Activated T-helper 17 cell treated with anti-CD3 and anti-CD28 coated beads, Interleukin-2, amount 50 U/mL, for 72 hours (primary cell): ENCODE data around the gene ELOVL3. TPM values are rescaled to one million over a fixed set of nuclear protein-coding genes. Genes with fewer than 3 reads are reported as not detected.
"Not testable (repeated sequence)": the region's sequence is repeated elsewhere in the genome, so short reads cannot be mapped to it uniquely, and the experiment has no call there.

Experiments used
- ATAC-seq: fragments of 150-1000 bp; cut with Tn5 transposase; replicated peaks from 2 replicates; pipeline ENCODE4 v1.10.0; 2021; ENCODE audit warnings: mild to moderate bottlenecking, moderate library complexity
- H3K27ac Mint-ChIP-seq: one replicate; pipeline ENCODE4 v1.8.0; 2022; ENCODE audit warnings: mixed read lengths
- H3K27me3 Mint-ChIP-seq: one replicate; pipeline ENCODE4 v1.8.0; 2022; ENCODE audit warnings: mixed read lengths
- H3K36me3 Mint-ChIP-seq: one replicate; pipeline ENCODE4 v1.8.0; 2022; ENCODE audit warnings: low read depth, mild to moderate bottlenecking, mixed read lengths
- H3K4me1 Mint-ChIP-seq: one replicate; pipeline ENCODE4 v1.8.0; 2022; ENCODE audit warnings: mixed read lengths
- H3K4me3 Mint-ChIP-seq: one replicate; pipeline ENCODE4 v1.8.0; 2022; ENCODE audit warnings: mild to moderate bottlenecking, mixed read lengths
- H3K9me3 Mint-ChIP-seq: one replicate; pipeline ENCODE4 v1.8.0; 2022; ENCODE audit warnings: mixed read lengths
- total RNA-seq, 2 donors: library from RNA; stranded (reverse); gene quantifications; one replicate each; pipeline ENCODE4 v1.2.3, GENCODE V29; 2022

Gene ELOVL3, protein sequence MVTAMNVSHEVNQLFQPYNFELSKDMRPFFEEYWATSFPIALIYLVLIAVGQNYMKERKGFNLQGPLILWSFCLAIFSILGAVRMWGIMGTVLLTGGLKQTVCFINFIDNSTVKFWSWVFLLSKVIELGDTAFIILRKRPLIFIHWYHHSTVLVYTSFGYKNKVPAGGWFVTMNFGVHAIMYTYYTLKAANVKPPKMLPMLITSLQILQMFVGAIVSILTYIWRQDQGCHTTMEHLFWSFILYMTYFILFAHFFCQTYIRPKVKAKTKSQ
- total RNA-seq: under 1 TPM; 0.24 to 0.32 TPM

DNA sequence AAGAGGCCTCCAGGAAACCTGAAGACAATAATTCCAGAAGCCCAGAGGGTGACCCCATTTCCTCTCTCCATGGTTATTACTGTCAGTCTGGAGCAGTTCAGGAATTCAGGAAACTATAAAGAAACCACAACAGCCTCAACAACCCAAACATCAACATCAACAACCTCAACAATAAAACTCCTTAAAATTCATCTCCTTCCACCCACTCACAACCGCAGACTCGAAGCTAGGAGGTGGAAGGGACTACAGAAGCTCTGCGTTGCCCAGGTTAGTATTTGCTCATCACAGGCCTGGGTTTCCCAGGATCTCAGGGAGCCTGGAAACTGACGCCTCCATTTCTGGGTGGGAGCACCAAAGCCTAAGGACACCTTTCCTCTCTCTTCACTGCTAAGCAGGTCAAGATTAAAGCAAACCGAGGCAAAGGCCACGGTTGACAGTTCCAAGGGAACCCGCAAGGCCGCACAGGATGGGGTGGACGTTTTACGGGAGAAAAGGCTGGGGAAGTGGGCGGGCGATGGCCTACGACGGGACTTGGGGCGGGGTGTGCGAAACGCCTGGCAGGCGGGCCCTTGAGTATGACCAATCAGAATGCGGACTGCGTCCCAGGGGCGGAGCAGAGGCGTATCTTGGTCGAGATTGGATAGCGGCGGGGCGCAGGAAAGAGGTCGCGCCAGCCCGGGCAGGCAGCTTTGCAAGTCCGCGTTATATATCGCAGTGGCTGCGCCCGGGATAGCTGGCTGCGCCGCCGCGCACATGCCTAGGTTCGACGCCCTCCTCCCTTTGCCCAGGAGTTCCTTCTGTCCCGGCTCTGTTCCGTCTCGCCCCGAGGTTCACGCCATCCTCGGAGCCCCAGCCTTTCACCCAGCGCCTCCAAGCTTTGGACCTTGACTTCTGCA, at the start of gene ELOVL3:
Gene ELOVL3 (plus strand): TSS at position 654 of the 896 bp plus-strand sequence. CDS start 250 bp downstream, outside the sequence.
- Mint-ChIP-seq H3K36me3 (no peaks in the 10 kb centered on the region), H3K4me3 (peak within 1 kb of the TSS; percentile 84), H3K27ac (peak within 1 kb of the TSS; percentile 66), H3K9me3 (no peaks in the 10 kb centered on the region), H3K27me3 (peaks cover 23% of the 10 kb centered on the region), H3K4me1 (peaks cover 10% of the 10 kb centered on the region)
- ATAC-seq: peak; percentile 92

DNA sequence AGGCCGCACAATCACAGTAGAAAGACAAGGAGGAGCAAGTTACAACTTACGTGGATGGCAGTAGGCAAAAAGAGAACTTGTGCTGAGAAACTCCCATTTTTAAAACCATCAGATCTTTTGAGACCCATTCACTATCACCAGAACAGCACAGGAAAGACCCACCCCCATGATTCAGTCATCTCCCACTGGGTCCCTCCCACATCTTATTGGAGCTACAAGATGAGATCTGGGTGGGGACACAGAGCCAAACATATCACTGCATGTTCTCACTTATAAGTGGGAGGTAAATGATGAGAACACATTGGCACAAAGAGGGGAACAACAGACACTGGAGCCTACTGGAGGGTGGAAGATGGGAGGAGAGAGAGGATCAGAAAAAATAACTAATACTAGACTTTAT, 41.5 kb upstream of the ELOVL3 start:
- peaks cover 4% of the 10 kb centered on the region for H3K4me1 Mint-ChIP-seq
- ATAC-seq: no peak
- H3K27ac Mint-ChIP-seq: no peak overlapping the region

DNA sequence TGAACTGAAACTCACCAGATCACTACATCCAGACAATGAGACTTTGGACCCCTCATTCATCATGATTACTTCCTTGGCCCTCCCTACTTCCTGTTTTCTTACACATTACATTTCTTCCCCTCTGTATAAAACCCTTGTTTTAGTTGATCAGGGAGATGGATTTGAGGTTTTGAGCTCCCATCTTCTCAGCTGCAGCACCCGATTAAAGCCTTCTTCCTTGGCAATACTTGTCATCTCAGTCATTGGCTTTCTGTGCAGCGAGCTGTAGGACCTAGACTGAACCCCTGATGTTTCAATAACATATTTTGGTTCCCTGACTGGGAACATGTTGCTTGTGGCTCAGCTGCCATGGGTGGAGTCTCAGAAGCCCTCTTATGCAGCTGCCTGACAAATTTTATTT, 40.8 kb upstream of the ELOVL3 start:
- H3K4me1 Mint-ChIP-seq: peaks cover 4% of the 10 kb centered on the region
- H3K27ac Mint-ChIP-seq: no peak overlapping the region
- no peaks in the 10 kb centered on the region for H3K36me3 Mint-ChIP-seq
- no peak for ATAC-seq
- H3K4me3 Mint-ChIP-seq: no peak overlapping the region
- H3K9me3 Mint-ChIP-seq: no peaks in the 10 kb centered on the region
- H3K27me3 Mint-ChIP-seq: peaks cover 4% of the 10 kb centered on the region

More for the DNA sequence above, 41.5 kb upstream of the ELOVL3 start:
- Mint-ChIP-seq H3K9me3 (no peaks in the 10 kb centered on the region), H3K4me3 (no peak overlapping the region), H3K36me3 (no peaks in the 10 kb centered on the region), H3K27me3 (peaks cover 4% of the 10 kb centered on the region)

DNA sequence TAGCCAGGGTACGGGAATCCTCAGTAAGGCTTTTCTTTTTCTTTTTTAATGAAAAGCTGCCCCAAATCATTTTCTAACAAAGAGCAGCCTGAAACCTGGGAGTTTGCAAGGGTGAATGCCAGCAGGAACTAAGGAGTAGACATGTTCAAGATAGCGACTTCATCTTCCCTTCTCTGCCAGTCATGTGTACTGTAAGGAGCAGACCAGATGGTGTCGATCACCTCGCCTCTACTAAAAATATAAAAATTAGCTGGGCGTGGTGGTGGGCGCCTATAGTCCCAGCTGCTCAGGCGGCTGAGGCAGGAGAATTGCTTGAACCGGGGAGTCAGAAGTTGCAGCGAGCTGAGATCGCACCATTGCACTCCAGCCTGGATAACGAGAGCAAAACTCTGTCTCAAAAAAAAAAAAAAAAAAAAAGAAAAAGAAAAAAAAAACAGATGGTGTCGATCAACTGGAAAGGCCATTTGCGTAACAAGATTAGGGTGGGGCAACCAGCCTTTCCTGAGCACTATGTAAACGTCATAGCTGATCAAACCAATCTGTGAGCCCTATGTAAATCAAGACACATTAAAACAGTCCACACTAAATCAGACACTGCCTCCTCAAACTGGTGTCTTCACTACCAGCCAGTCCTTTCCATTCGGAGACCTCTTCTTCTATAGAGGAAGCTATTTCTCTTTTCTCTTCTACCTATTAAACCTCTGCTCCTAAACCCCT, 40.1 kb upstream of the ELOVL3 start:
- Mint-ChIP-seq H3K4me1 (peaks cover 4% of the 10 kb centered on the region), H3K27ac (no peak overlapping the region), H3K9me3 (no peaks in the 10 kb centered on the region)

DNA sequence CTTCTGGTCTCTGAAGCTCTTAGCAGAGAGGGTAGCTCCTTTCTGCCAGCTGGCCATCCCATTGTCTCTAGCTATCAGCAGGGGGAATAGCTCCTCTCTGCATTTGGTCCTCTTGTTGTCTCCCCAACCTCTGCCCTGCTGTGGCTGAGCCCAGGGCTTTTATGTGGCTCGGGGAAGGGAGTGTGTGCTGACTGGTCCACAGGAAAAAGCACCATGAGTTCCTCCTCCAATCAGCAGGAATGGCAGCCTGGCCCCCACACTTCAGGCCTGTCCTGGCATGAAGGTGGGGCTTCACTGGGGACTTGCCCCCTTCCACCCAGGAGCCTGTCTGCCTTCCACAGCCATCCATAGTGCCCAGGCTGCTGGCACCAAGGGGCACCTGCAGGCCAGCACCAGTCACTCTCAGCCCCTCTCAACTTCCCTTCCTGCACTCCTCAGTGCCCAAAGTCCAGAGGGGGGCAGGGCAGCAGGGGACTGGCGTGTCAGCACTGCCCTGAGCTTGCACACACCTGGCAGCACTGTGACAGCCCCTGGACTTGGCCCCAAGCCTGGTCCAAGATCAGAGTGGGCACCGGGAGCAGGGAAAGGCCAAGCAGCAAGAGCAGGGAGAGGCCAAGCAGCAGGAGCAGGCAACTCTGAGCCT, 37.7 kb upstream of the ELOVL3 start:
- Mint-ChIP-seq H3K4me3 (peak overlapping the region; percentile 53), H3K27me3 (no peaks in the 10 kb centered on the region), H3K27ac (no peak overlapping the region), H3K9me3 (peaks cover 3% of the 10 kb centered on the region), H3K4me1 (peaks cover 4% of the 10 kb centered on the region), H3K36me3 (no peaks in the 10 kb centered on the region)
- ATAC-seq: no peak

More for the DNA sequence above, 40.1 kb upstream of the ELOVL3 start:
- no peak for ATAC-seq
- Mint-ChIP-seq H3K4me3 (no peak overlapping the region), H3K36me3 (no peaks in the 10 kb centered on the region), H3K27me3 (peaks cover under 1% of the 10 kb centered on the region)

DNA sequence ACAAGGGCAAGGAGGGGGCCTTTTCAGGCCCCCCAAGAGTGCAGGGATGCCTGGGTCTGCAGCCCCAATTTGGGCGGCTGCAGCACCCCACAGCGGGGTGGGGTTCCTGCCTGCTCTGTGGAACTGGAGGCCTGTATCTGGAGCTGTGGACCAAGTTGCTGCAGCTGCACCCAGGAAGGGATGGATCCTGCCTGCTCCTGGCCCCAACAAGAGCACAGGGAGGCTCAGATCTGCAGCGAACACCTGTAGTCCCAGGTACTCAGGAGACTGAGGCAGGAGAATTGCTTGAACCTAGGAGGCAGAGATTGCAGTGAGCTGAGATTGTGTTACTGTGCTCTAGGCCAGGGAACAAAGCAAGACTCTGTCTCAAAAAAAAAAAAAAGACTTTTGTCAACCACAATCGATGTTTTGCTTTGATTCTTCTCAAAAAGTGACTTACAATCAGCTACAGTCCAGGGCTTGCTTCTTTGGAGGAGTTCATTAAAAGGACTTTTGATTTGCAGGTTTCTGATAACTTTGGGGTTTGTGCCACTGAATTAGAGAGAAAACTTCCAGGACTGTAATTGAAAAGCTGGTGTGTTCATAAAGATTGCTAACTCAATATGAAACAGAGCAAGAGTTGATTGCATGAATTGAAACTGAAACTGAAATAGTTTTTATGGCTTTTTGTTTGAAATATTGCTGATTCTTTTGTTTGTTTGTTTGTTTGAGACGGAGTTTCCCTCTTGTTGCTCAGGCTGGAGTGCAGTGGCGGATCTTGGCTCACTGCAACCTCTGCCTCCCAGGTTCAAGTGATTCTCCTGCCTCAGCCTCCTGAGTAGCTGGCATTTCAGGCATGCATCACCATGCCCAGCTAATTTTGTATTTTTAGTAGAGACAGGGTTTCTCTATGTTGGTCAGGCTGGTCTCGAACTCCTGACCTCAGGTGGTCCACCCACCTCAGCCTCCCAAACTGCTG, 36.9 kb upstream of the ELOVL3 start:
- Mint-ChIP-seq H3K4me3 (peak overlapping the region; percentile 53), H3K27ac (peak overlapping the region; percentile 52)
- not testable (repeated sequence) for H3K36me3 Mint-ChIP-seq, H3K27me3 Mint-ChIP-seq, H3K4me1 Mint-ChIP-seq, H3K9me3 Mint-ChIP-seq
- ATAC-seq: peak; percentile 90

DNA sequence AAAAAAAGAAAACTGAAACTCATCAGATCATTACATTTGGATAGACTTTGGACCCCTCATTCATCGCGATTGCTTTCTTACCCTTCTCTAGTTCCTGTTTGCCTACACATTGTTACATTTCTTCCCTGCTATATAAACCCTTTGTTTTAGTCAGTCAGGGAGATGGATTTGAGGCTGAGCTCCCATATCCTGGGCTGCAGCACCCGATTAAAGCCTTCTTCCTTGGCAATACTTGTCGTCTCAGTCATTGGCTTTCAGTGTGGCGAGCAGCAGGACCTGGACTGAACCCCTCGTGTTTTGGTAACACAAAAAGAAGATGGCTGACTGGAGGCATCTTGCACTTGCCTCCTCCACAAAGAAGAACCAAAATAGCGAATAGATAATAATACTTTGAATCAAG, 34.1 kb upstream of the ELOVL3 start:
- Mint-ChIP-seq H3K4me1 (peaks cover 9% of the 10 kb centered on the region), H3K27me3 (peaks cover 3% of the 10 kb centered on the region), H3K27ac (no peak overlapping the region), H3K36me3 (no peaks in the 10 kb centered on the region), H3K9me3 (peaks cover 3% of the 10 kb centered on the region), H3K4me3 (no peak overlapping the region)
- no peak for ATAC-seq

DNA sequence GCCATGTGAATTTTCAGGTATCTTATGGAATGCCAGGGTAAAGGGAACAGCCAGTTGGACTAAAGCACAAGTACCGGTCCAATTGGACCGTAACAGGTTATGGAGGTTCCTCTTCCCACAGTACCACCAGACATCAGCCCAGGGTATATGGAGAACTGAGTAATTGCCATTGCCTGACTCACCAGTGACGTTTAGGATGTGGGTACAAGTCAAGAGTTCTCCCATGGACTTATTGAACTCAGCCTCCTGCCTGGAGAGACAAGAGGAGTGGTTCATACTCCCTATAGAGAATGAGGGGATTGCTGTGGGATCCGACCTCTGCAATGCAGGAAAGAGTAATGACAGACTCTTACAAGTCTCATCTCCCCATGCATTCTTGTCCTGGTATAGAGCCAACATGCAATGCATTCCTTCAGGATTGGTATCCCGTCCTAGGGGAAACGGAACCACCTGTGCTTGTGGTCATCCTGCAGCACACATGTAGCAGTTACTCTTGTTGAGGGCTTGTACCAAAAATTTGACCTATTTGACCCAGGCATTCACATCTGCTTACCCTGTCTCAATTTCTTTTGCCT, 30.7 kb upstream of the ELOVL3 start:
- Mint-ChIP-seq H3K36me3 (no peaks in the 10 kb centered on the region), H3K9me3 (peaks cover 3% of the 10 kb centered on the region), H3K27ac (no peak overlapping the region), H3K4me3 (no peak overlapping the region), H3K4me1 (peaks cover 8% of the 10 kb centered on the region), H3K27me3 (peaks cover 10% of the 10 kb centered on the region)
- ATAC-seq: peak; percentile 22

DNA sequence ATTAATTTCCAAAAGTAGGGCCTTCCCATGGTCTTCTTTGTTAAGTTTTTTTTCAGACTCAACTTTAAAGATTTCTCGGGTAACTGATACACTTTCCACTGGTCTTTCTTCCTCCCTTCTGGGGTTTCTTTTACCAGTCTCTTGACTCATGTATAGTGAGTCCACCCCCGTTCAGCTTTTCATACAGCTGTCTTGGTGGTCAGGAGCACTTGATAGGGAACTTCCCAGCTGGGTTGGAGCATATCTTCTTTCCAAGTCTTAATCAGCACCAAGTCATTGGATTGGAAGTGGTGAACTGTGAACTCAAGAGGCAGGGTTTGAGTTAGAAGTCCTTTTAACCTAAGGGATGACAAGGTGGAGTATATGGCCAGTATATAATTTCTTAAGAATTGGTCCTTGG, 29.2 kb upstream of the ELOVL3 start:
- H3K27me3 Mint-ChIP-seq: peaks cover 10% of the 10 kb centered on the region

DNA sequence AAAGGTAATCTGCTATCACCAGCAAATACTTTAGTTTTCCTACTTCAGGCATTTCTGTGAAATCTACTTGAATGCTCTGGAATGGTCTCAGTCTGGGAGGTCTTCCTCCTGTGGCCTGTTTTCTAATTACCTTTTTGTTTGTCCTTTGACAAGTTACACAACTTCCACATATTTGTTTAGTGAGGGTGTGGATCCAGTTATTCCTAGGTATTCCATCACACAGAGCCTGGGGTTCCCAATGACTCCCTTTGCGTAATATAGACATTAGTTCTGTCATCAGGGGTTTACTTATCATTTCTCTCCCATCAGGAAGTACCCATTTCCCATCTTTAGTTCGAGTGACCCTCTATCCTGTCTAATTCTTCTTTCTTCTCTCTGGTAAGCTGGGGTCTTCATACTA, 28.1 kb upstream of the ELOVL3 start:
- H3K4me1 Mint-ChIP-seq: peaks cover 8% of the 10 kb centered on the region
- peaks cover 10% of the 10 kb centered on the region for H3K27me3 Mint-ChIP-seq
- no peak overlapping the region for H3K27ac Mint-ChIP-seq
- H3K9me3 Mint-ChIP-seq: no peaks in the 10 kb centered on the region
- H3K36me3 Mint-ChIP-seq: no peaks in the 10 kb centered on the region
- no peak overlapping the region for H3K4me3 Mint-ChIP-seq
- no peak for ATAC-seq

More for the DNA sequence above, 29.2 kb upstream of the ELOVL3 start:
- Mint-ChIP-seq H3K36me3 (no peaks in the 10 kb centered on the region), H3K9me3 (peaks cover 3% of the 10 kb centered on the region), H3K27ac (peak overlapping the region; percentile 86), H3K4me3 (peak overlapping the region; percentile 46), H3K4me1 (peaks cover 8% of the 10 kb centered on the region)
- ATAC-seq: peak; percentile 99

DNA sequence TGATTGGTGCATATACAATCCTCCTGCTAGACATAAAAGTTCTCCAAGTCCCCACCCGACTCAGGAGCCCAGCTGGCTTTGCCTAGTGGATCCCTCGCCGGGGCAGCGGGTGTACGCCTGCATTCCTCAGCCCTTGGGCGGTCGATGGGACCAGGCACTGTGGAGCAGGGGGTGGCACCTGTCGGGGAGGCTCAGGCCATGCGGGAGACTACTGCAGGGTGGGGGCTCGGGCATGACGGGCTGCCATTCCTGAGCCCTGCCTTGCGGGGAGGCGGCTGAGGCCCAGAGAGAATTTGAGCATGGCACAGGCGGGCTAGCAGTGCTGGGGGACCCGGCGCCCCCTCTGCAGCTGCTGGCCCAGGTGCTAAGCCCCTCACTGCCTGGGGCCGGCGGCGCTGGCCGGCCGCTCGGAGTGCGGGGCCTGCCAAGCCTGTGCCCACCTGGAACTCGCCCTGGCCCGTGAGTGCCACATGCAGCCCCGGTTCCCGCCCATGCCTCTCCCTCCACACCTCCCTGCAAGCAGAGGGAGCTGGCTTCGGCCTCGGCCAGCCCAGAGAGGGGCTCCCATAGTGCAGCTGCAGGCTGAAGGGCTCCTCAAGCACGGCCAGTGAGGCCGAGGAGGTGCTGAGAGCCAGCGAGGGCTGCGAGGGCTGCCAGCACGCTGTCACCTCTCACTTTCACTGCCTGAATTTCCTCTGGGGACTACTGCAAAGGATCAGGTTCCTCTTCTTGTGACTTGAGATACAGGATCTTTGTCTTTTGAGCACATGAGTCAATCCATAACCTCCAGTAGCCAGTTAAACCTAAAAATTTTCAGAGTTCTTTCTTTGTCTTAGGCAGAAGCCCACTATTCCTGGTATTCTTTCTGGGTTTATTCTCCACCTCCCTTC, 25.1 kb upstream of the ELOVL3 start:
- H3K36me3 Mint-ChIP-seq: no peaks in the 10 kb centered on the region
- peaks cover 14% of the 10 kb centered on the region for H3K27me3 Mint-ChIP-seq
- peaks cover 8% of the 10 kb centered on the region for H3K4me1 Mint-ChIP-seq
- H3K4me3 Mint-ChIP-seq: no peak overlapping the region
- ATAC-seq: no peak
- H3K27ac Mint-ChIP-seq: no peak overlapping the region
- peaks cover 3% of the 10 kb centered on the region for H3K9me3 Mint-ChIP-seq

DNA sequence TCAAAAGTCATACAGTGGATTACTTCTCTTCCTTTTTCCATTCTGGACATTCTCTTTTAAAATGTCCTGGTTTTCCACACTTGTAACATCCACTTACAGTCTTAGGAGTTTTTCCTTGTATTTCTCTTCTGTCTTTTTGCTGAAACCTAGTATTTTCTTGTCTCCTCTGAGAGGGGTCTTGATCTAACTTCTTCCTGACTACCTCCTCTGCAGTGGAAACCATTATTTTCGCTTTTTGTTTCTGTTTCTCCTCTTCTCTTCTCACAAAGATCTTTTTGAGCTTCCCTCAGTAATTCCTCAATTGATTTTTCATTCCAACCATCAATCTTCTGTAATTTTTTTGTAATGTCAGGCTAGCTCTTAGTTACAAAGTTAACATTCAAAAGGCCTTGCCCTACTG, 23.7 kb upstream of the ELOVL3 start:
- no peaks in the 10 kb centered on the region for H3K4me1 Mint-ChIP-seq
- H3K27me3 Mint-ChIP-seq: peaks cover 9% of the 10 kb centered on the region
- no peaks in the 10 kb centered on the region for H3K36me3 Mint-ChIP-seq
- peaks cover 3% of the 10 kb centered on the region for H3K9me3 Mint-ChIP-seq
- H3K27ac Mint-ChIP-seq: no peak overlapping the region
- H3K4me3 Mint-ChIP-seq: no peak overlapping the region
- no peak for ATAC-seq
